Measurements from ENCODE around the gene TRERF1.

- TF ChIP-seq CTCF (IDR thresholded peaks at IDR 0.05): no peak
- no peak for TF ChIP-seq POLR2A (IDR thresholded peaks at IDR 0.05)
These were observed 63.7 kb downstream of the TRERF1 start for GRCh38 chr6:42388046-42388445.

Data from thyroid gland (tissue), 4 donors.